ENCODE data around the gene GADD45A.
"Not testable (repeated sequence)": the region's sequence is repeated elsewhere in the genome, so short reads cannot be mapped to it uniquely, and the experiment has no call there.

The GADD45A gene

GRCh38 chr1:67722292-67722944 lies 37.4 kb downstream of the GADD45A start:
- no peak for DNase-seq

DNA sequence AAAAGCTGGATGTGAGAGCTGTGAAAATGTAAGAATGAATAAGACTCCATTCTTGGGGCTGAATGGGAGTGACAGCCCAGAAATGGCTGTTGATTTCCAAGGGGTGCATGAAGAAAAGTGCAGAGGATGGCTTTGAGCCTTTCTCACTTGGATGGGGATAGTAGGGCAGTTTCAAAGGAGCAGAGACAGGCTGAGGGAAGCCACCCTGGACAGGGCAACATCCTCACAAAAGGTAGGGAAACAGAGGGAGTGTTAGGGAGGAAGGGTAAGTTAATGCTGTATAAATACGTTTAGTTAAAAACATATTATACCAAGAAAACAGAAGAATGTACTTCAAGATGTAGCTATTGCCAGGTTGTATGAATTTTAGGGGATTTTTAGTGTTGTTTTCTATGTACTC lies 38.1 kb downstream of the GADD45A start:
- no peak for DNase-seq

GRCh38 chr1:67723620-67724019 lies 38.6 kb downstream of the GADD45A start:
- peak; percentile 3 to 27 for DNase-seq

DNA sequence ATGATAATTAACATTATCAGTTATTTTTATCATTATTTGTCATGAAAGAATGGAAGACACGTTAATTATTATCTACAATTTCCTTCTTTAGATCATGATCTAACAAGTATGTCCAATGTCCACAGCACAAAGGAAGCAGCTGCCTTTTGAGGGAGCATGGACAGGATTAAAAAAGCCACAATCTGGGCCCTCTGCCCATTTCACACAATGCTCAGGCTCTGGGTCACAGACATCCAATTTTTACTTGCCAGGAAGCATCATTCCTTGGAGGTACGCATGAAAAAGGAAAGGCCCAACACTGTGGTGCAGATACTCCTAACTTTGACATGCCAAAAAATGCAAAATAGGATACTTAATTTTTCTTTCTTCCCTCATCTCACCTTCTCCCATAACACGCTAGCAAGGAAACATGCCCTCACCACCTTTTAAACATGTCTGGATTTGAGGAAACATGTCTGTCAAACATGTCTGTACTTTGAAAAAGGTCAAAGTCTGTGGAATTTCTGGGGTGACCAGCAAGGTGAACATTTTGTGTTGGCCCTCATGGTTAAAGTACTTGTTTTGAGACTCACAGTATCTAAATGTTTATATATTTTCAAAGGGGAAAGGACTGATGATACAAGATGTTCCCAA lies 40.0 kb downstream of the GADD45A start:
- DNase-seq: no peak

DNA sequence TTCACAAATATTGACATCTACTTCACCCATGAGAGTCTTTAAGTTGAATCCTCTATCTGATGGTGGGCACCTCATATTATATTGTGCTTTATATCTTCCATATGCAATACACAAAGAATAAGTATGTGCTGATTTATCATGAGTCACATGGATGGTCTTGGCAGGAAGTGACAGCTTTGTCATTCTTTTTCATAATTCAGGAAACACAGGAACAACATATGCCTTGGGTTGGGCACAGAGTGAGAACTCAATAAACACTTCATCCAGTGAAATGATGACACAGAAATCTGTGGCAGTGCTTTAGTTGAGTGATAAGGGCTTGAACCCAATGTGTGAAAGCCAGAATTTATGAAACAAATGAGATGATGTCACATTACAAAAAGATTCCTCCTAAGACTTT lies 41.2 kb downstream of the GADD45A start:
- DNase-seq: no peak

DNA sequence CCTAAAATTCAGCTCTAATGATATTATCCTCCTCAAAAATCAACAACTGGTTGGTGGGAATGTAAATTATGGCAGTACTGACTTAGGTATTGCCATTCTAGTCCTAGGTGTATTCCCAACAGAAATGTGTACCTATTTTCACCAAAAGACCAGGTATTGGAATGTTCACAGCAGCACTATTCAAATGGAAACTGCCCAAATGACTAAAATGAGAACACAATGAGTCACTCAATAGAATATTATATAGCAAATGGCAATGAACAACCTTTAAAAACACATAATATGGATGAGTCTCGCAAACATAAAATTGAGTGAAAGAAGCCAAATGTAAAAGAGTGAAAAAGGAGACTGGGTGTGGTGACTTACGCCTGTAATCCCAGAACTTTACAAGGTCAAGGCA lies 44.9 kb downstream of the GADD45A start:
- DNase-seq: no peak

- not testable (repeated sequence) for DNase-seq
Measured at GRCh38 chr1:67730312-67730711, 45.3 kb downstream of the GADD45A start.

GRCh38 chr1:67731322-67731721 lies 46.3 kb downstream of the GADD45A start:
- DNase-seq: no peak

DNA sequence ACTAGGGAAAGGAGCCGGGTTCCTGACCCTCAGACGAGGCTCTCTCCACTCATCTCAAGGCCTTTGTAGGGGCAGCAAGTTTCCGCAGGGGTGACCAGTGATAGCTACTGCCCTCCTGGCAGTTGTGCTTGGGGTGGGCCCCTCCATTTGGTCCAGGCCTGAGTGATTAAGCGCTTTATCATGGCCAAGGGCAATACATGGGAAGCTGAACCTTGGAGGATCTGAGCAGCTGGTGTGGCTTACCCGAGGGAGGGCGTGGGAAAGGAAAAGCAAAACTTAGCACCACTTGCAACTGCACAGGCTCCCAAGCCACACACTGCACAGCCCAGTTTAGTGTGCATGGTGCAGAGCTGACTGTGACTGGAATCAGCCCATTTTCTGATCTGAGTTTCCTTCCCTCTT lies 47.8 kb downstream of the GADD45A start:
- DNase-seq: no peak

DNA sequence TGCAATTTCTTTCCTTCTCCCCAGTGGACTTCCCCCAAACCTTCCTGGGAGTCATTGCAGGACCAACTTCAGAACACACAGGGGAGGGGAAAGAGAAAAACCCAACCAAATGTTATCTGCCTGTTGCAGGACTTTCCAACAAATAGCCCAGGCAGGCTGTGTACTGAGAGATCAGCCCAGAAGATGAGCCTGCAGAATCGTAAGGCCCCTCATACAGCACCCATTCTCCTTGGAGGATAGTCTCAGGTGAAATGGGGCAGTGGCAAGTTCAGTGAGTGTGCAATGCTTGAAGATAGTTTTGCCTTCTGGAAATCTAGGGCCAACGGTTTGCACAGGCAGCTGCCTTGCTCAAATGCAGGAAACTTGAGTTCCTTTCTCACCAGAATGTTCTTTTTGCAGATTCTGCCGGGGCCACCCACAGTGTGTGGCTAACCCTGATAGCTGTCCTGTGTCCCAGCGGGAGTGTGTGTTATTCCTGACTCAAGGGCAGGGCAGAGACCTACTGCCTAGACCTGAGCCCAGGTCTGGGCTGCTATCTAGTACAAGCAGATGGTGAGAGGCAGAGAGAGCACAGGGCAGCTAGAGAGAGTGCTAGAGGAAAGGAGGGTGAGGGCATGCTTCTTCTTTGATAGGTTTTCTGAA lies 48.8 kb downstream of the GADD45A start:
- DNase-seq: no peak

GRCh38 chr1:67734323-67734690 lies 49.3 kb downstream of the GADD45A start:
- DNase-seq: no peak

DNA sequence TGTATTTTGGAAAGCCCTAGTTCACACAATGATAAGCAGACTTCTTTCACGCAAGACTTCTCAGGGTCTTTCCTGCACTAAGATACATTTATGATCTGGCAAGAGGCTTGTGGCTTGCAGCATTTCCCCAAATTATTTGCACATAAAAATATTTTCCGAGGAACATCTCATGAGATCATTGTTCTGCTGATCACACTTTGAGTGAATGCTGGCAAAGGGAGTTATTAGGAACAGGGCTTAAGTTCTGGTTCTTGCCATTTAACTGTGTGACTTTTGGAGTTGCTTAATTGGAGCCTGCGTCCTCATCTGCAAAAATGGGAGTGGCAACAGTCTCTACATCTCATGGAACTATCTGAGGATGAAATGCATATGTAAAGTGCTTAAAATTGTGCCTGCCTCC lies 50.2 kb downstream of the GADD45A start:
- no peak for DNase-seq

DNA sequence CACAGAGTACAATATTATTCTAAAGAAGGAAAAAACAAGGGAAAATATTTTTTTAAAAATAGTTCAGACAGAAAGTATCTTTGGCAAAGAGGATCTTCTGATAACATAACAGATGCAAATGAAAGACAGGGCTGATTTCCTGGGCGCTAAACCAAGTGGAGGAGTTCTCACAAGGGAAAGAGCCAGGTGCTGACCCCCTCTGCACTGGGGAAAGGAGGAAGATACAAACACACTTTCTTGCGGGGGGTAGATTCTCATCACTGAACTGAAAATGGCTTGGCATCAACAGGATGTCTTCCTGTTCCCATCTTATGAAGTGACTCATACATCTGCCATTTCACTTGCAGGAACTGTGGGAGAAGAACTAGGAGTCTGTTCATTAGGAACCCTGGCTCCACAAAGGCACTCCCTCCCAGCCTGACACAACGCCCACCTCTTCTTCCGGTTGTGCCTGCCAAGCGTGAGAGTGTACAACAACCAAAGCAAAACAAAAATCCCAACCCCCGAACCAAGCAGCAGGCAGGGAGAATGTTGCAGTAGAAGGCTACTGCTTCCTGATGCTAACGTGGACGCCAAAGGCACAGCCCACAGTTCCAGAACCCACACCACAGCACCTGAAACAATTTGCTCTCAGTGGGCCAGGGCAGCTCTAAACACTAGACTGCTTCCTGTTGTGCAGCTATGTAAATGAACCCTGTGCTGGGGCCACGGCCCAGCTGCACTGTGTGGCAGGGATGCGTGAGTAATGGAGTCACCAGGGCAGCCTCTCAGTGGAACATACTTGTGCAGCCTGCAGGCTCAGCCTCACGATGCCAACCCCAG lies 51.0 kb downstream of the GADD45A start:
- DNase-seq: peak; percentile 34 to 51

DNA sequence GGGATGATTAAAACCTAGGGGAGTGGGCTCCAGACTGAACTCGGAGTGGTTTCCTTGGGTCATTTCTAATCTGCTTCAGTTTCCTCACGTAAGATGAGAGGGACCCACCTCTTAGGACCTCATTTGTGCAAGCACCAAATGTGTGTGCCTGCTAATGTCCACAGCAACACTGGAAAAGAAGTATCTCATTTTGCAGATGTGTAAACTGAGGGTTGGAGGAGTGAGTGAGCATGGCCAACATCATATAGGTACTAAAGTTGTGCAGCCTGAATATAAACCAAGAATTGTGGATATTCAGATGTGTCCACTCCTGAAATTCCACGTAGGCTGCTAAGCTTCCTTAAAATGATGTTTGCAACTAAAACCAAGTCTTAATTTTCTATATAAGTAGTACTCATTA lies 51.7 kb downstream of the GADD45A start:
- no peak for DNase-seq

DNA sequence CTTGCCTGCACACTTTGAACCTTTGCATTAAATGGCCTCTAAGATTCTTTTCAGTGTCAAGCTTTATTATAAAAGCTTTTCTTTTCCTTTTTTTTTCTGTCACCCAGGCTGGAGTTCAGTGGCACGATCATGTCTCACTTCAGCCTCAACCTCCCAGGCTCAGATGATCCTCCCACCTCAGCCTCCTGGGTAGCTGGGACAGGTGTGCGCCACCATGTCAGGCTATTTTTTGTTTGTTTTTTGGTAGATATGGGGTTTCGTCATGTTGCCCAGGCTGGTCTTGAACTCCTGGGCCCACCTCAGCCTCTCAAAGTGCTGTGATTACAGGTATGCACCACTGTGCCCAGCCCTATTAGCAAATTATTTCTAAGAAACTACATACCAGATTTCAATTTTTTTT lies 52.9 kb downstream of the GADD45A start:
- no peak for DNase-seq

Data from activated CD4-positive, alpha-beta T cell treated with anti-CD3 and anti-CD28 coated beads, Interleukin-2, amount 50 U/mL, for 48 hours (primary cell).